Right lobe of liver (tissue), 6 donors: ENCODE data around the gene SFRP5. TPM values are rescaled to one million over a fixed set of nuclear protein-coding genes. Genes with fewer than 3 reads are reported as not detected.

ENCODE experiments used
- ATAC-seq, 4 donors: fragments of 200-7000 bp; cut with Tn5 transposase; one replicate each; pipeline ENCODE4 v1.9.1; 2020; ENCODE audit warnings: mild to moderate bottlenecking in 4 of 4, moderate library complexity in 4 of 4
- DNase-seq, 3 donors: peaks; one replicate each; pipeline ENCODE4 v3.0.0-alpha.2; 2020
- H3K27ac ChIP-seq, 3 donors: fragments of 200-600 bp; one replicate each; pipeline ENCODE4 v1.8.0; 2022
- H3K27me3 ChIP-seq, 2 donors: fragments of 200-600 bp; one replicate each; pipeline ENCODE4 v1.8.0; 2022
- H3K36me3 ChIP-seq, 4 donors: fragments of 200-600 bp; sonication (generic) in 1 of 4; one replicate each; pipeline versions ENCODE4 v1.5.1 to v1.8.0; 2017 to 2022; ENCODE audit warnings: control low read depth in 1 of 4
- H3K4me1 ChIP-seq, 4 donors: fragments of 200-600 bp; sonication (generic) in 1 of 4; one replicate each; pipeline versions ENCODE4 v1.5.1 to v1.8.0; 2017 to 2022; ENCODE audit warnings: control low read depth in 1 of 4
- H3K4me3 ChIP-seq, 3 donors: fragments of 200-600 bp; one replicate each; pipeline ENCODE4 v1.8.0; 2022
- H3K9me3 ChIP-seq, 4 donors: fragments of 200-600 bp; sonication (generic) in 1 of 4; one replicate each; pipeline versions ENCODE4 v1.5.1 to v1.8.0; 2017 to 2022; ENCODE audit warnings: control low read depth in 1 of 4
- POLR2A ChIP-seq: fragments of 450-650 bp; IDR thresholded peaks from one replicate; pipeline ENCODE4 v1.6.1; 2017; ENCODE audit warnings: antibody characterized with exemption, mild to moderate bottlenecking
- WGBS: methylation state at CpG from one replicate; pipeline ENCODE4 v1.1.6; 2018; ENCODE audit warnings: low coverage, low lambda C conversion rate; ENCODE audit not compliant: insufficient coverage; ENCODE audit errors: missing lambda C conversion rate; 5-methylcytosine and 5-hydroxymethylcytosine counted together
- intact Hi-C, 2 donors: fragments of 100-400 bp; cut with DNase I; formaldehyde crosslinking; loops; one replicate each; pipeline versions ENCODE4 v1.11.2 to v1.14.1; 2022
- long read RNA-seq: library from polyadenylated mRNA; unstranded; transcript quantifications from one replicate; pipeline ENCODE4 v2.0.0, GENCODE V29; 2019
- total RNA-seq, 6 experiments: library from RNA; depleted of rRNA in 2 of 6; stranded (reverse); fragments of >200 nt in 2 of 6; fragmentation: NEBNext Ultra II Directional in 3 of 6; extraction: Animal tissue kit (Norgen Biotek cat#: 25700) in 3 of 6; gene quantifications; one replicate each; pipeline versions ENCODE4 v1.1.0 to v1.2.4, GENCODE V29; 2016 to 2023
- TF ChIP-seq, protein P1 (sequence below), 4 donors: fragments of 200-600 bp in 3 of 4; fragments of 450-650 bp in 1 of 4; IDR thresholded peaks; one replicate each; pipeline versions ENCODE4 v1.5.1 to v1.8.0; 2016 to 2022; ENCODE audit warnings: antibody characterized with exemption in 4 of 4, mild to moderate bottlenecking in 2 of 4
- donor health status: DM: no; HTN: yes; CAD: no.
- donor health status: DM: no; HTN: no; CAD: no.
- donor health status: DM: no; HTN: no; CAD: no.
- donor health status: DM: no; HTN: yes; CAD: no.
- donor health status: DM: no; HTN: yes; CAD: no.

The SFRP5 gene, protein sequence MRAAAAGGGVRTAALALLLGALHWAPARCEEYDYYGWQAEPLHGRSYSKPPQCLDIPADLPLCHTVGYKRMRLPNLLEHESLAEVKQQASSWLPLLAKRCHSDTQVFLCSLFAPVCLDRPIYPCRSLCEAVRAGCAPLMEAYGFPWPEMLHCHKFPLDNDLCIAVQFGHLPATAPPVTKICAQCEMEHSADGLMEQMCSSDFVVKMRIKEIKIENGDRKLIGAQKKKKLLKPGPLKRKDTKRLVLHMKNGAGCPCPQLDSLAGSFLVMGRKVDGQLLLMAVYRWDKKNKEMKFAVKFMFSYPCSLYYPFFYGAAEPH
- 1 to 10 TPM; 1.6 to 6.6 (median 4.5) TPM for total RNA-seq
- long read RNA-seq: 0 reads

DNA sequence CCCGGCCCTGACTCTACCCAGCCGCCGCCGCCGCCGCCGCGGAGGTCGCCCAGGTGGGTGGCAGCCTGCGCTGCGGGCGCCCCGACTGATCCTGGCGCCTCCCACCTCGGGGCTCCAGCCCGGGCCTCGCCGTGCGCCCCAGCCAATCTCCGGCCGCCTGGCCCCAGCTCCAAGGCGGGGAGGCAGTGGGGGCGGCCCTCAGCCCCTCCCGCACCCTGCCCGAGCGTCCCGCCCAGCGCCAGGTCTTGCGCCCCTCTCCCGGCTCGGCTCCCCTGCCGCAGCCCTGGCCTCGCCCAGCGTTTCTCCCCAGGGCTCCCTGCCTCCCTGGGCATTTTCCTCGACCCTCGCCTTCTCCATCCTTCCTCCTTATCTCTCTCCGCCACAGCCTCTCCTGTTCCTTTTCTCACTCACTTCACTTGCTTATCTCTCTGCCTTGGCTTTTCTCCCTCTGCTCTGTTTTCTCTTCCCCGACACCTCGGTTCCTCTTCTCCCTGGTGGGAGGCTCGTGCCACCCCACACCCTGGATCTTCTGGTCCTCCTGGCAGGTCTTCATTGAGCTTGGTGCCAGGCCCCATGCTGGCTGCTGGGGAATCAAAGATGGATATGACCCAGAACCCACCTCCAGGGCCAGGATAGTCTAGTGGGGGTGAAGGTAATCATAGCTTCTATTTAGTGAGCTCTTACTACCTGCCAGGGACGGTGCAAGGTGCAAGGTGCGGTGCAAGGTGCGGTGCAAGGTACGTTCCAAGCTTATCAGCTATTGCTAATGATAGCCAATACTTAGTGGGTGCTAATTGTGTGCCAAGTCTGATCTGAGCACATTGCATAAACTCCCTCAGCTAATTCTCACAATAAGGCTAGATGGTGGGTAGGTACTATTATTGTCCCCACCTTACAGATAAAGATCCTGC lies at the start of gene SFRP5:
TSS of gene SFRP5 (minus strand) at position 87 of the 911 bp plus-strand sequence. CDS start 166 bp downstream, outside the sequence.
- H3K4me3 ChIP-seq: peak within 1 kb of the TSS in 1 of 3 donors; percentile 27
- DNase-seq: no peak

DNA sequence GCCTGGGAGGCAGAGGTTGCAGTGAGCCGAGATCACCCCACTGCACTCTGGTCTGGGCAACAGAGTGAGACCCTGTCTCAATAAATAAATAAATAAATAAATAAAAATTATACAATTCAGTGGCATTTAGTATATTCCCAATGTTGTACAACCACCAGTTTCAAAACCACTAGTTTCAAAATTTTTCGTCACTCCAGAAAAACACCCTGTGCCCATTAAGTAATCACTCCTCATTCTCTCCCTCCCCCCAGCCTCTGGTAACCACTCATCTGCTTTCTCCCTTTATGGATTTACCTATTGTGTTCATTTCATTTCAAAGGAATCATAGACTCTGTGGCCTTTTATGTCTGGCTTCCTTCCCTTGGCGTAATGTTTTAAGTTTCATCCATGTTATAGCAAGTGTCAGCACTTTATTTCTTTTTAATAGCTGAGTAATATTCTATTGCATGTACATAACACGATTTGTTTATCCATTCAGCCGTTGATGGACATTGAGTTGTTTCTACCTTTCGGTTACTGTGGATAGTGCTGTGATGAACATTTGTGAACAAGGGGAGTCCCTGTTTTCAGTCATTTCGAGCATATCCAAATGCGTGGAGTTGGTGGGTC lies 48.4 kb upstream of the SFRP5 start:
- intact Hi-C loops: no loop called here
- ATAC-seq (no peak), DNase-seq (no peak)
- WGBS: 56% methylated on average over 7 of the region's 8 CpGs
- no peak for TF ChIP-seq POLR2A
- TF ChIP-seq, protein P1, sequence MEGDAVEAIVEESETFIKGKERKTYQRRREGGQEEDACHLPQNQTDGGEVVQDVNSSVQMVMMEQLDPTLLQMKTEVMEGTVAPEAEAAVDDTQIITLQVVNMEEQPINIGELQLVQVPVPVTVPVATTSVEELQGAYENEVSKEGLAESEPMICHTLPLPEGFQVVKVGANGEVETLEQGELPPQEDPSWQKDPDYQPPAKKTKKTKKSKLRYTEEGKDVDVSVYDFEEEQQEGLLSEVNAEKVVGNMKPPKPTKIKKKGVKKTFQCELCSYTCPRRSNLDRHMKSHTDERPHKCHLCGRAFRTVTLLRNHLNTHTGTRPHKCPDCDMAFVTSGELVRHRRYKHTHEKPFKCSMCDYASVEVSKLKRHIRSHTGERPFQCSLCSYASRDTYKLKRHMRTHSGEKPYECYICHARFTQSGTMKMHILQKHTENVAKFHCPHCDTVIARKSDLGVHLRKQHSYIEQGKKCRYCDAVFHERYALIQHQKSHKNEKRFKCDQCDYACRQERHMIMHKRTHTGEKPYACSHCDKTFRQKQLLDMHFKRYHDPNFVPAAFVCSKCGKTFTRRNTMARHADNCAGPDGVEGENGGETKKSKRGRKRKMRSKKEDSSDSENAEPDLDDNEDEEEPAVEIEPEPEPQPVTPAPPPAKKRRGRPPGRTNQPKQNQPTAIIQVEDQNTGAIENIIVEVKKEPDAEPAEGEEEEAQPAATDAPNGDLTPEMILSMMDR (IDR thresholded peaks at IDR 0.05): no peak
- no peaks in the 10 kb centered on the region for H3K4me1 ChIP-seq
- no peaks in the 10 kb centered on the region for H3K27me3 ChIP-seq
- H3K27ac ChIP-seq: no peak overlapping the region
- no peak overlapping the region for H3K4me3 ChIP-seq
- no peaks in the 10 kb centered on the region for H3K36me3 ChIP-seq
- no peaks in the 10 kb centered on the region for H3K9me3 ChIP-seq

More for the DNA sequence above, at the start of gene SFRP5:
- 19% methylated on average over 15 of the region's 44 CpGs for WGBS
- intact Hi-C loops: no loop called here
- Histone ChIP-seq H3K27me3 (no peaks in the 10 kb centered on the region), H3K4me1 (peaks cover 0 to 5% (median 0%) of the 10 kb centered on the region in 4 donors), H3K9me3 (no peaks in the 10 kb centered on the region), H3K36me3 (no peaks in the 10 kb centered on the region), H3K27ac (no peak within 1 kb of the TSS)
- peak; percentile 31 for TF ChIP-seq POLR2A
- TF ChIP-seq, protein P1 (IDR thresholded peaks at IDR 0.05): no peak
- ATAC-seq: peak in 2 of 4 donors; percentile 24 to 38

DNA sequence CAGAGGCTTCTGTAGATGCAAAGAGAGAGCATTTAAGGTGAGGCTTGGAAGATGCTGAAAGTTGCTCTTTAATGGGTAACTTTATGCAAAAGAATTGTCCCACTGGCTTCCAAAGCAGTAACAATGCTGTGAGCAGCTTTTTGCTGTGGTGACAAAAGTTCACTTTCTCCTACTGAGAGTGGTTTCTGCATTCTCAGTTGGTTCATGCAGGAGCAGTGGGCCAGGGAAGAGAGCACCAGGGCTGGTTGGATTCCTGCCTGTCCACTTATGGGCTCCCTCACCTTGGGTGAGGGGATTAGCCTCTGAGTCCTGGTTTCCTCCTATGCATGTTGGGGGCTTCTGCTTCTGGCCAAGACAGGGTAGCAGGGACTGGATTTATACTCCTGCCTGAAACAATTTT lies 46.8 kb upstream of the SFRP5 start:
- Histone ChIP-seq H3K36me3 (no peaks in the 10 kb centered on the region), H3K27me3 (no peaks in the 10 kb centered on the region), H3K27ac (no peak overlapping the region), H3K9me3 (no peaks in the 10 kb centered on the region), H3K4me3 (no peak overlapping the region), H3K4me1 (no peaks in the 10 kb centered on the region)
- ATAC-seq (no peak), DNase-seq (no peak)
- intact Hi-C loops: no loop called here
- no peak for TF ChIP-seq POLR2A
- TF ChIP-seq, protein P1 (IDR thresholded peaks at IDR 0.05): no peak

DNA sequence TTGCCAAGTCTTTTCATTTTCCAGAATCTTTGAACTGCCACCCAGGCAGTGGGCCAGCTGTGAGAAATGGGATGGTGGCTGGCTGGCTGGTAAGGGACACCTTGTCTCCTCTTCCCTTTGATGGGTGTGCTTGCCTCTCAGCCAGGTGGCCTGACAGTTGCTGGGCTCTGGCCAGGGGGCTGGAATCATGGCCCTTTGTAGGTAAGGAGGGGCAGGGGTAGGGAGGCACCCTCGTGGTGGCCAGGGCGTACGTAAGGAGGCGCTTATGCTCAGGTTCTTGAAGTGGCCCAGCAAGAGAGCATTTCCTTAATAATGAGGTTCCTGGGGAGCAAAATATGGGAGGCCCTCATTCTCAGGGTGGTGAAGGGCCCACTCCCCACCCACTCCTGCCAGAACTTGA lies 44.8 kb upstream of the SFRP5 start:
- no peaks in the 10 kb centered on the region for H3K27me3 ChIP-seq
- DNase-seq (no peak), ATAC-seq (no peak)
- no peaks in the 10 kb centered on the region for H3K36me3 ChIP-seq
- no peak overlapping the region for H3K27ac ChIP-seq
- TF ChIP-seq, protein P1 (IDR thresholded peaks at IDR 0.05): no peak
- no peak for TF ChIP-seq POLR2A
- H3K9me3 ChIP-seq: no peaks in the 10 kb centered on the region
- WGBS: no CpG with 5 or more reads among the region's 4 CpGs
- H3K4me1 ChIP-seq: no peaks in the 10 kb centered on the region
- no peak overlapping the region for H3K4me3 ChIP-seq
- intact Hi-C loops: no loop called here
